K562 (cell line): Measurements from ENCODE around the gene TXNRD2. TPM values are rescaled to one million over a fixed set of nuclear protein-coding genes. Genes with fewer than 3 reads are reported as not detected.
A peak's percentile ranks its signal among the peaks of the same experiment; 100 is the strongest.

Source experiments
- BACH1 ChIP-seq: fragments of 200-800 bp; sonication (Bioruptor generic); IDR thresholded peaks from 2 replicates; pipeline ENCODE4 v1.6.1; 2016; ENCODE audit warnings: missing genetic modification characterization, missing compliant biosample characterization
- FOXP4 ChIP-seq: sonication (generic); formaldehyde crosslinking; IDR thresholded peaks from 2 replicates; pipeline ENCODE4 v1.8.0; 2022; ENCODE audit warnings: mild to moderate bottlenecking, missing genetic modification reagents, borderline replicate concordance
- ILF3 ChIP-seq: fragments of 450-650 bp; IDR thresholded peaks from 2 replicates; pipeline ENCODE4 v1.6.1; 2018; ENCODE audit warnings: antibody characterized with exemption, mild to moderate bottlenecking, moderate library complexity, borderline replicate concordance
- JUND ChIP-seq, 2 experiments: IDR thresholded peaks; 2 replicates in 1 of 2; 3 replicates in 1 of 2; pipeline ENCODE4 v1.6.1; 2011; ENCODE audit warnings: borderline replicate concordance in 2 of 2, low read depth in 2 of 2, low read length in 2 of 2, improper control_type of control experiment in 1 of 2, missing biosample characterization in 1 of 2, missing genetic modification characterization in 1 of 2, missing genetic modification reagents in 1 of 2
- MEF2D ChIP-seq: conservative IDR thresholded peaks from 2 replicates; pipeline ENCODE4 v1.6.1; 2016; ENCODE audit warnings: low read depth, missing genetic modification characterization, missing compliant biosample characterization
- MLX ChIP-seq, 2 experiments: fragments of 450-650 bp in 1 of 2; sonication (generic) in 1 of 2; formaldehyde crosslinking; conservative IDR thresholded peaks; 2 replicates each; pipeline versions ENCODE4 v1.4.0 to v1.8.1; 2020 to 2022; ENCODE audit warnings: mild to moderate bottlenecking in 1 of 2, missing genetic modification reagents in 1 of 2
- MNT ChIP-seq, 2 experiments: fragments of 450-650 bp; conservative IDR thresholded peaks; 2 replicates each; pipeline ENCODE4 v1.6.1; 2017; ENCODE audit warnings: mild to moderate bottlenecking in 2 of 2, moderate library complexity in 2 of 2
- PML ChIP-seq: IDR thresholded peaks from 2 replicates; pipeline ENCODE4 v1.6.1; 2012; ENCODE audit warnings: low read length, inconsistent platforms
- RBBP5 ChIP-seq: fragments of 200-600 bp; sonication (generic); IDR thresholded peaks from 2 replicates; pipeline ENCODE4 v1.6.1; 2012; ENCODE audit warnings: borderline replicate concordance, mild to moderate bottlenecking, low read length, control low read depth, inconsistent platforms; ENCODE audit not compliant: insufficient read depth, poor library complexity, severe bottlenecking
- RBM22 ChIP-seq: fragments of 200-400 bp; formaldehyde crosslinking; IDR thresholded peaks from 2 replicates; pipeline ENCODE4 v1.6.1; 2018; ENCODE audit warnings: low read length, low read depth; ENCODE audit not compliant: poor library complexity, severe bottlenecking
- SIRT6 ChIP-seq: IDR thresholded peaks from one replicate; pipeline ENCODE4 v1.6.1; 2012; ENCODE audit warnings: low read depth, mild to moderate bottlenecking, control low read depth, inconsistent platforms, low read length, moderate library complexity
- STAT5B ChIP-seq: fragments of 250-450 bp; sonication (Bioruptor Pico); IDR thresholded peaks from 2 replicates; pipeline ENCODE4 v1.8.0; 2021; ENCODE audit warnings: mild to moderate bottlenecking, inconsistent platforms
- U2AF1 ChIP-seq: fragments of 200-400 bp; formaldehyde crosslinking; optimal IDR thresholded peaks from 2 replicates; pipeline ENCODE3; 2017; ENCODE audit warnings: mild to moderate bottlenecking, low read depth, low read length, moderate library complexity
- XRCC3 ChIP-seq: fragments of 450-650 bp; IDR thresholded peaks from 2 replicates; pipeline ENCODE4 v1.6.1; 2017; ENCODE audit warnings: mild to moderate bottlenecking, moderate library complexity
- ZKSCAN3 ChIP-seq: fragments of 250-450 bp; sonication (Bioruptor Pico); IDR thresholded peaks from 2 replicates; pipeline ENCODE4 v1.4.0; 2020
- ZNF124 ChIP-seq: sonication (generic); formaldehyde crosslinking; IDR thresholded peaks from 2 replicates; pipeline ENCODE4 v1.8.1; 2022; ENCODE audit warnings: missing genetic modification reagents
- ZNF592 ChIP-seq: fragments of 450-650 bp; IDR thresholded peaks from 2 replicates; pipeline ENCODE4 v1.6.1; 2017; ENCODE audit warnings: antibody characterized with exemption, mild to moderate bottlenecking
- ZNF644 ChIP-seq: fragments of 200-800 bp; sonication (Bioruptor generic); IDR thresholded peaks from 2 replicates; pipeline ENCODE4 v1.6.1; 2016; ENCODE audit warnings: low read depth, missing genetic modification characterization, missing compliant biosample characterization
- polyA plus RNA-seq, 8 experiments: library from polyadenylated mRNA; depleted of rRNA in 4 of 8; stranded (reverse) in 5 of 8; unstranded in 3 of 8; fragments of >200 nt; fragmentation: Nextera tagmentation in 2 of 8; fragmentation: Illumina TruSeq in 1 of 8; extraction: Ambion mirVana in 2 of 8; extraction: Trizol in 1 of 8; gene quantifications; 2 replicates each; pipeline versions ENCODE4 v1.2.1 to v1.2.3, GENCODE V29; 2011 to 2014; ENCODE audit warnings: inconsistent platforms in 1 of 8, missing spikeins in 1 of 8
- total RNA-seq, 7 experiments: library from RNA; depleted of rRNA in 6 of 7; stranded (reverse); fragments of >200 nt in 6 of 7; fragmentation: Illumina TruSeq in 2 of 7; extraction: Trizol in 2 of 7; gene quantifications; 2 replicates each; pipeline versions ENCODE4 v1.2.1 to v1.2.3, GENCODE V29; 2011 to 2021; ENCODE audit warnings: low replicate concordance in 1 of 7

Gene TXNRD2
- total and polyA plus RNA-seq, 9 of the 15 experiments (the other 6 are each of a cell fraction or from before 2014, with no cell fraction given): 3.3 to 80.2 (median 49.4) TPM

- TF ChIP-seq RBBP5: no peak
- TF ChIP-seq SIRT6: no peak
- TF ChIP-seq RBM22: peak; percentile 95
- TF ChIP-seq ZKSCAN3 (CRISPR knock-in tag): no peak
- no peak for TF ChIP-seq FOXP4 (CRISPR knock-in tag)
- TF ChIP-seq ZNF592: no peak
- TF ChIP-seq MLX (CRISPR knock-in tag; conservative IDR thresholded peaks at IDR 0.05): peak in 1 of 2 experiments; percentile 94; a peak in 2 of 4 replicates
- no peak for TF ChIP-seq XRCC3
- peak; percentile 83 for TF ChIP-seq JUND (IDR thresholded peaks at IDR 0.05; ENCODE audit: borderline replicate concordance, low read depth, low read length)
- peak; percentile 79; the same call in 2 of the 3 replicates for TF ChIP-seq JUND (tag; IDR thresholded peaks at IDR 0.05; ENCODE audit: borderline replicate concordance, low read depth, low read length)
- TF ChIP-seq STAT5B (CRISPR knock-in tag): no peak
- no peak for TF ChIP-seq ILF3
- no peak for TF ChIP-seq ZNF644
- no peak for TF ChIP-seq BACH1 (tag)
- TF ChIP-seq PML: no peak
- TF ChIP-seq ZNF124 (CRISPR knock-in tag): no peak
- no peak; a peak in 1 of 4 replicates for TF ChIP-seq MNT (conservative IDR thresholded peaks at IDR 0.05)
- TF ChIP-seq U2AF1: no peak
- TF ChIP-seq MEF2D: peak; percentile 67
Measured at GRCh38 chr22:19909350-19910179, 32.1 kb downstream of the TXNRD2 start (continued).
